ENCODE data around the gene ZNF536.

DNA sequence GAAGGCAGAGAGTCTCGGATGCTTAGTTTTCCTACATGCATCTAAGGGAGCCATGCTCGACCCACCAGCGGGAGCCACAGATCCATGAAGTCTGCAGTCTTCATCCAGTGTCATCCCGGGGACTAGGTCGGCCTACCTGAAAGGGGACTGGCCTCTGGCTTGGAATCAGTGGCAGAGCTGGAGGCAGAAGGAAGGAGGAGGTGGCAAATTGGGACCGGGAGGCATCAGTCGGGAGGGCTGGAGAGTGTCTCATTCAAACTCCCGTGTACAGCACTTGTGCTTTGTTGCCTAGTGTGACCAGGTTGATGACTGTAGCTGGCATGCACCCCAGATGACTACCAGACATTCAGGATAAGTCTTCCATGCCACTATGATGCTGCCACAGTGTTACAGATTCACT lies 26.5 kb upstream of the ZNF536 start:
- TF ChIP-seq POLR2AphosphoS5 (IDR thresholded peaks at IDR 0.05): no peak
- TF ChIP-seq, protein P1, sequence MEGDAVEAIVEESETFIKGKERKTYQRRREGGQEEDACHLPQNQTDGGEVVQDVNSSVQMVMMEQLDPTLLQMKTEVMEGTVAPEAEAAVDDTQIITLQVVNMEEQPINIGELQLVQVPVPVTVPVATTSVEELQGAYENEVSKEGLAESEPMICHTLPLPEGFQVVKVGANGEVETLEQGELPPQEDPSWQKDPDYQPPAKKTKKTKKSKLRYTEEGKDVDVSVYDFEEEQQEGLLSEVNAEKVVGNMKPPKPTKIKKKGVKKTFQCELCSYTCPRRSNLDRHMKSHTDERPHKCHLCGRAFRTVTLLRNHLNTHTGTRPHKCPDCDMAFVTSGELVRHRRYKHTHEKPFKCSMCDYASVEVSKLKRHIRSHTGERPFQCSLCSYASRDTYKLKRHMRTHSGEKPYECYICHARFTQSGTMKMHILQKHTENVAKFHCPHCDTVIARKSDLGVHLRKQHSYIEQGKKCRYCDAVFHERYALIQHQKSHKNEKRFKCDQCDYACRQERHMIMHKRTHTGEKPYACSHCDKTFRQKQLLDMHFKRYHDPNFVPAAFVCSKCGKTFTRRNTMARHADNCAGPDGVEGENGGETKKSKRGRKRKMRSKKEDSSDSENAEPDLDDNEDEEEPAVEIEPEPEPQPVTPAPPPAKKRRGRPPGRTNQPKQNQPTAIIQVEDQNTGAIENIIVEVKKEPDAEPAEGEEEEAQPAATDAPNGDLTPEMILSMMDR (IDR thresholded peaks at IDR 0.05): no peak
- TF ChIP-seq POLR2A (IDR thresholded peaks at IDR 0.05): no peak
